Activated CD8-positive, alpha-beta memory T cell treated with anti-CD3 and anti-CD28 coated beads, Interleukin-2, amount 50 U/mL, for 1 hour (primary cell): ENCODE measurements around the gene LTBP1.
"Not testable (repeated sequence)": the region's sequence is repeated elsewhere in the genome, so short reads cannot be mapped to it uniquely, and the experiment has no call there.

Source experiments
- DNase-seq: peaks from one replicate; pipeline ENCODE4 v3.0.0-alpha.2; 2020; ENCODE audit errors: extremely low read depth

Gene LTBP1

GRCh38 chr2:33038799-33039198 is 92.0 kb downstream of the LTBP1 start:
- no peak for DNase-seq

GRCh38 chr2:33040541-33040940 is 93.8 kb downstream of the LTBP1 start:
- DNase-seq, result no peak

- DNase-seq, result no peak
These were observed 95.5 kb downstream of the LTBP1 start for GRCh38 chr2:33042265-33042664.

GRCh38 chr2:33042819-33043218 is 96.1 kb downstream of the LTBP1 start:
- DNase-seq, result no peak

GRCh38 chr2:33047939-33048338 is 101.2 kb downstream of the LTBP1 start:
- DNase-seq, result no peak

- DNase-seq, result no peak
These were observed 105.0 kb downstream of the LTBP1 start for GRCh38 chr2:33051586-33052360.

- DNase-seq, result no peak
These were observed 105.6 kb downstream of the LTBP1 start for GRCh38 chr2:33052361-33052735.

GRCh38 chr2:33052795-33053194 is 106.0 kb downstream of the LTBP1 start:
- not testable (repeated sequence) for DNase-seq

- DNase-seq, result no peak
These were observed 109.4 kb downstream of the LTBP1 start for GRCh38 chr2:33056170-33056569.

GRCh38 chr2:33057307-33058028 is 110.7 kb downstream of the LTBP1 start:
- DNase-seq, result not testable (repeated sequence)

- no peak for DNase-seq
These were observed 112.1 kb downstream of the LTBP1 start for GRCh38 chr2:33058716-33059470.

- no peak for DNase-seq
These were observed 112.9 kb downstream of the LTBP1 start for GRCh38 chr2:33059471-33060156.

GRCh38 chr2:33060405-33060804 is 113.7 kb downstream of the LTBP1 start:
- DNase-seq, result no peak

GRCh38 chr2:33062665-33063250 is 116.0 kb downstream of the LTBP1 start:
- DNase-seq, result no peak

GRCh38 chr2:33064349-33064801 is 117.6 kb downstream of the LTBP1 start:
- DNase-seq, result no peak

GRCh38 chr2:33067598-33067997 is 120.8 kb downstream of the LTBP1 start:
- DNase-seq, result no peak

- DNase-seq, result no peak
These were observed 121.5 kb downstream of the LTBP1 start for GRCh38 chr2:33068261-33068660.

- no peak for DNase-seq
These were observed 123.3 kb downstream of the LTBP1 start for GRCh38 chr2:33069894-33070651.

GRCh38 chr2:33071591-33071990 is 124.8 kb downstream of the LTBP1 start:
- no peak for DNase-seq

GRCh38 chr2:33072614-33073013 is 125.9 kb downstream of the LTBP1 start:
- no peak for DNase-seq

GRCh38 chr2:33073018-33073417 is 126.3 kb downstream of the LTBP1 start:
- DNase-seq, result no peak
